ENCODE data around the gene PRDM8. TPM values are rescaled to one million over a fixed set of nuclear protein-coding genes. Genes with fewer than 3 reads are reported as not detected.

Gene PRDM8
- total and polyA plus RNA-seq, 2 of the 4 experiments (the other 2 are of a cell fraction), result 5.7 to 15.8 TPM

DNA sequence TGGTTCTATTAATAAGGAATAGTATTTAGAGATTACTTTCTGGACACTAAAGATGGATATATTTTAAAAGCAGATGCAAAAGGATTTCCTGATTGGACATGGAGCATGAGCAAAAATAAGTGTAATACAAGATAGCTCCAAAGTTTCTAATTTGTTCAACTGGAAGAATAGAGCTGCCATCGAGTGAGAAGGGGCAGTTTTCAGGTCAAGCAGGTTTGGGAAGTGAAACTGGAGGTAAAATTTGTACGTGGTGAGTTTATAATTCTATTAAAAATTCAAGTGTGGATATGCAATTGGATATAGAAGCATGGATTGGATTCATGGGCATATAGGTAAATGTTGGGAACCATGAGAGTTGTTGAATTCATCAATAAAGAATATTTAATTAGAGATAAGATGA is 31.8 kb downstream of the PRDM8 start:
- in situ Hi-C loops (cut with MboI; ENCODE audit: low sequenced_read_pairs) (loop anchor here (10.0 kb wide), 1 partner anchor 106 kb away; the partner anchor contains the start of gene CFAP299), intact Hi-C loops (cut with micrococcal nuclease) (no loop called here), dilution Hi-C loops (cut with HindIII; ENCODE audit: low sequenced_read_pairs, unreplicated experiment) (no loop called here)
- no peak overlapping the region for H2AK5ac ChIP-seq (ENCODE audit: low read depth, low read length)
- H3K4me3 ChIP-seq (ENCODE audit: insufficient read depth, low read depth, low read length), result no peak overlapping the region
- no peak overlapping the region for H2BK120ac ChIP-seq (ENCODE audit: low read depth, low read length)
- peaks cover 6% of the 10 kb centered on the region; the same call in 1 of the 2 replicates for H3K4me1 ChIP-seq (ENCODE audit: control insufficient read depth, insufficient read depth, low read length)
- H4K91ac ChIP-seq (ENCODE audit: insufficient read depth, low read depth, low read length), result no peak overlapping the region
- DNase-seq (no peak), ATAC-seq (ENCODE audit: low read depth) (no peak)
- BruUV-seq (replicated peaks), result no TSS peak
- H3K4ac ChIP-seq (ENCODE audit: low read depth, low read length), result no peak overlapping the region
- 0 out of 3 replicates have a peak overlapping the region, but pooled peaks have one; percentile 65 for H2BK15ac ChIP-seq (ENCODE audit: low read depth, low read length)
- H3K56ac ChIP-seq (ENCODE audit: extremely low read depth, insufficient read depth, low read length), result no peak overlapping the region
- H3K27ac ChIP-seq (ENCODE audit: insufficient read depth, low read length), result no peak overlapping the region
- H4K5ac ChIP-seq (ENCODE audit: low read depth, low read length), result no peak overlapping the region
- no peak overlapping the region for H2AFZ ChIP-seq (replicated peaks; ENCODE audit: low read length, poor library complexity)
- H3K4me2 ChIP-seq (ENCODE audit: low read depth, low read length), result no peak overlapping the region
- no peaks in the 10 kb centered on the region for H4K20me1 ChIP-seq (ENCODE audit: insufficient read depth, low read length)
- no peaks in the 10 kb centered on the region for H3K27me3 ChIP-seq (ENCODE audit: control insufficient read depth, insufficient read depth, low read length)
- no peak overlapping the region for H2AK9ac ChIP-seq (replicated peaks; ENCODE audit: low read depth, low read length, poor library complexity)
- H3K9me3 ChIP-seq (ENCODE audit: control insufficient read depth, insufficient read depth, low read length), result no peaks in the 10 kb centered on the region
- H3K79me1 ChIP-seq (ENCODE audit: low read depth in 1 of 2, low read length in 2 of 2), result peaks cover 7 to 19% of the 10 kb centered on the region in 2 experiments; a peak in 3 of 4 replicates
- H3K18ac ChIP-seq (ENCODE audit: low read depth, low read length), result no peak overlapping the region
- H4K8ac ChIP-seq (ENCODE audit: low read depth in 2 of 2, low read length in 2 of 2), result no peak overlapping the region
- POLR2A ChIA-PET (ENCODE audit: unreplicated experiment), result no interaction called here
- H3K9ac ChIP-seq (ENCODE audit: low read depth, low read length), result no peak overlapping the region
- peaks cover 8% of the 10 kb centered on the region; the same call in 1 of the 2 replicates for H3K9me1 ChIP-seq (ENCODE audit: insufficient read depth, low read length)
- no peaks in the 10 kb centered on the region for H3K36me3 ChIP-seq (ENCODE audit: control insufficient read depth, insufficient read depth, low read length)
- peak overlapping the region; percentile 89 for H2BK20ac ChIP-seq (ENCODE audit: low read depth, low read length)
- no peak overlapping the region for H2BK5ac ChIP-seq (ENCODE audit: low read depth, low read length, poor library complexity, severe bottlenecking)
- 73% methylated on average over 2 of the region's 2 CpGs; no CpG with 5 or more reads in 1 of the 2 experiments for WGBS, 2 experiments (ENCODE audit: extremely low coverage in 2 of 2, insufficient read length in 1 of 2)
- TF ChIP-seq, protein P1, sequence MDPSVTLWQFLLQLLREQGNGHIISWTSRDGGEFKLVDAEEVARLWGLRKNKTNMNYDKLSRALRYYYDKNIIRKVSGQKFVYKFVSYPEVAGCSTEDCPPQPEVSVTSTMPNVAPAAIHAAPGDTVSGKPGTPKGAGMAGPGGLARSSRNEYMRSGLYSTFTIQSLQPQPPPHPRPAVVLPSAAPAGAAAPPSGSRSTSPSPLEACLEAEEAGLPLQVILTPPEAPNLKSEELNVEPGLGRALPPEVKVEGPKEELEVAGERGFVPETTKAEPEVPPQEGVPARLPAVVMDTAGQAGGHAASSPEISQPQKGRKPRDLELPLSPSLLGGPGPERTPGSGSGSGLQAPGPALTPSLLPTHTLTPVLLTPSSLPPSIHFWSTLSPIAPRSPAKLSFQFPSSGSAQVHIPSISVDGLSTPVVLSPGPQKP (IDR thresholded peaks at IDR 0.05; ENCODE audit: borderline replicate concordance, low read depth, low read length), result no peak
- TF ChIP-seq NFE2L2 (IDR thresholded peaks at IDR 0.05; ENCODE audit: low read depth, low read length) (no peak), FOS (IDR thresholded peaks at IDR 0.05; ENCODE audit: low read depth, low read length) (no peak), MAZ (IDR thresholded peaks at IDR 0.05; ENCODE audit: borderline replicate concordance, low read depth, low read length) (no peak), SMC3 (IDR thresholded peaks at IDR 0.05; ENCODE audit: low read depth, low read length) (no peak), USF2 (IDR thresholded peaks at IDR 0.05; ENCODE audit: low read depth, low read length) (no peak), BHLHE40 (IDR thresholded peaks at IDR 0.05; ENCODE audit: low read depth, low read length) (no peak), CHD1 (IDR thresholded peaks at IDR 0.05; ENCODE audit: low read depth, low read length) (no peak), CEBPB (IDR thresholded peaks at IDR 0.05; ENCODE audit: low read depth, low read length) (no peak), POLR2A (IDR thresholded peaks at IDR 0.05; ENCODE audit: low read depth, low read length) (no peak), RCOR1 (IDR thresholded peaks at IDR 0.05; ENCODE audit: insufficient replicate concordance, low read length) (no peak), RFX5 (IDR thresholded peaks at IDR 0.05; ENCODE audit: low read depth, low read length) (no peak), RAD21 (IDR thresholded peaks at IDR 0.05; ENCODE audit: low read length) (no peak), MAFK (IDR thresholded peaks at IDR 0.05; ENCODE audit: low read depth, low read length) (no peak), CTCF (conservative IDR thresholded peaks at IDR 0.05; ENCODE audit: low read depth, low read length) (no peak), MXI1 (IDR thresholded peaks at IDR 0.05; ENCODE audit: borderline replicate concordance, low read depth, low read length) (no peak)
- no peak overlapping the region for H3K23ac ChIP-seq (ENCODE audit: low read depth, low read length)
- CTCF ChIA-PET, result interaction anchor here (1.2 to 1.7 kb wide), 2 partner anchors 37 to 106 kb away, joined by 3 read pairs; partner anchors contain the start of gene CFAP299
- no peak overlapping the region for H3K14ac ChIP-seq (replicated peaks; ENCODE audit: low read depth, low read length)
